ENCODE data around the gene NHP2. TPM values are rescaled to one million over a fixed set of nuclear protein-coding genes. Genes with fewer than 3 reads are reported as not detected.

The NHP2 gene
- polyA plus RNA-seq, 3 donors = 96.2 to 107 (median 102) TPM

Other genes starting within 250 kb of the NHP2 start
- not detected for gene PROP1, start 157.6 kb downstream of the NHP2 start, polyA plus RNA-seq (ENCODE audit: insufficient read length in 3 of 3)
- 1 to 10 TPM; 3.8 to 4.4 (median 3.9) TPM for gene N4BP3, start 40.4 kb downstream of the NHP2 start, polyA plus RNA-seq (ENCODE audit: insufficient read length in 3 of 3)
- gene RMND5B, start 22.9 kb downstream of the NHP2 start, polyA plus RNA-seq (ENCODE audit: insufficient read length in 3 of 3) = 10 to 100 TPM; 29.0 to 32.9 (median 32.1) TPM
- gene GMCL2, start 33.5 kb upstream of the NHP2 start, polyA plus RNA-seq (ENCODE audit: insufficient read length in 3 of 3) = under 1 TPM in 2 of 3 donors, not detected in 1; 0.06 to 0.07 TPM
- gene HNRNPAB, start 50.6 kb upstream of the NHP2 start, polyA plus RNA-seq (ENCODE audit: insufficient read length in 3 of 3) = 100 to 1,000 TPM; 150 to 157 (median 154) TPM
- 10 to 100 TPM; 50.7 to 61.9 (median 55.2) TPM for gene PHYKPL, start 78.9 kb upstream of the NHP2 start, polyA plus RNA-seq (ENCODE audit: insufficient read length in 3 of 3)

All from right renal cortex interstitium (tissue), 3 donors.